Activated naive CD4-positive, alpha-beta T cell (primary cell): ENCODE data around the gene EFHC1.
"Not testable (repeated sequence)": the region's sequence is repeated elsewhere in the genome, so short reads cannot be mapped to it uniquely, and the experiment has no call there.

Experiments
- DNase-seq, 4 experiments: peaks; one replicate each; lab custom pipeline; 2025; lab: John Stamatoyannopoulos, UW

The EFHC1 gene

DNA sequence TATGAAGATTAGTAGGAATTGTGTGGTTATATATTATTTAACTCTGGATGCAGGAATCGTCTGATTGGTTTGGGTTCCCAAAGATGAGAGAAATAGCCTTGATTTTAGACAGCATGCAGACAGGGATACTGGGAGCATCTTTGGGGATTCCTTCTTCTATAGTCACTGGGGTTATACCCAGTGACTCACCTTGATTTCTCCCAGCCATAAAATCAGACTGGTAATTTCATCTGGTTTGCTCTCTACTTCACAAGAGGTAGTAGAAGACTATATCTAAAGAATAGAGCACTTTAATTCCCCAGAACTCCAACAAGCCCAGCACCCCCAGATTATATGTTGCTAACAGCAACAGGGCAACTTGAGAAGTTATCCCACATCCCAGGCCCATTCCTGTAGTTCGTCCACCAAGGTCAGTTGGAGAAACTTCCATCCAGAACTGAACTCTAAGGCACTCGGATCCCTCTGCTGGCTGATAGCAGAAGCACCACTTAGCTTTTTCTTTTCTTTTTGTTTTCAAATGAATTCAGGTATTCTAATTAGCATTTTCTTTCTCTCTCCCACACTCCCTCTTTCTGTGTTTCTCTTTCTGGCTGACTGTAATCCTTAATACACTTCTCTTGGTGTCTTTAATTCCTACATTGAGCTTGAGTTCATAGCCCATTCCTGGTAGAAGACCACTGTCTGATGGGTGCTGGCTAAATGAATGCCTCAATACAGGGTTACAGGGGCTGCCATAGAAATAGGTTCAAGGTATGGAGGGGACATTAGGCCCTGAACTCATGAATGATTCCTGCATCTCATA is 20.4 kb upstream of the EFHC1 start:
- DNase-seq, result no peak

DNA sequence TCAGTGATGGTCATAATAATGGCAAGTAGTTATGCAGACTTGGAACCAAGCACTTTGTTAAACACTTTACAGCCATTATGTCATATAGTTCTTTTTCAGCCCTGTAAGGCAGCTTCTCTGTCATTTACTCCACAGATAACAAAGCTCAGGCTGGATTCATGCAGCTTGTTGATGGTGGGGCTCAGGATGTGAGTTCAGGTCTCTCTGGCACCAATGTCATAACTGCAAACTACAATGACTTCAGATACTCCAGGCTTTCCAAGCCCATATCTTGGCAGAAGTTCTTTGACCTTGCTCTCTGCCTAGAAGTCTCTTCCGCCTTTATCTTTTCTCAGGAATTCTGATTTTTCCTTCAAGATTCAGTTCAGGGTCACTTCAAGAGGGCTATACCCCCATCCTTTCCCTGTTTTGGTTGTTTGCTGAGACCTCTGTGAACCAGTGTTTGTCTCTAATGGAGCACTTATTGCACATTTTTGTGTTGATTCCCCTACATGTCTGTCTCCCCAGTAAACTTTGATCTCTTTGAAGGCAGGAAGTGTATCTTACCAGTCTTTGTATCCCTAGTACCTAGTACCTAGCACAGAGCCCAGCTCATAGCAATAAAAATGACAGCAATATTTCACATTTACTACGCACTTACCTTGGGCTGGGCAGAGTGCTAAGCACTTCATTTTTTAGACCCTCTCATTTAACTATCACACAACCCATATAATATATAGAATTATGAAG is 19.7 kb upstream of the EFHC1 start:
- no peak for DNase-seq

DNA sequence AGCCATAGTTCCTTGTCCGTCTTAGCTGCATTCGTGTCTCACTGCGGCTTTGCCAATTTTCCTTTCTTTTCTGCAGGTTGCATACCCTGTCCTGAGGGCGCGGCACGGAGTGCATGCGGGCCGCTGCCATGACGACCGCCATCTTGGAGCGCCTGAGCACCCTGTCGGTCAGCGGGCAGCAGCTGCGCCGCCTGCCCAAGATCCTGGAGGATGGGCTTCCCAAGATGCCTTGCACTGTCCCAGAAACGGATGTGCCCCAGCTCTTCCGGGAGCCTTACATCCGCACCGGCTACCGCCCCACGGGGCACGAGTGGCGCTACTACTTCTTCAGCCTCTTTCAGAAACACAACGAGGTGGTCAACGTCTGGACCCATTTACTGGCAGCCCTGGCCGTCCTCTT is 17.1 kb upstream of the EFHC1 start:
- DNase-seq, result no peak

GRCh38 chr6:52403627-52404026 is 16.5 kb upstream of the EFHC1 start:
- no peak for DNase-seq

- no peak for DNase-seq
Observed at GRCh38 chr6:52405243-52405642, 14.9 kb upstream of the EFHC1 start.

GRCh38 chr6:52407467-52407866 is 12.7 kb upstream of the EFHC1 start:
- DNase-seq, result no peak

- no peak for DNase-seq
Observed at GRCh38 chr6:52409499-52409898, 10.6 kb upstream of the EFHC1 start.

DNA sequence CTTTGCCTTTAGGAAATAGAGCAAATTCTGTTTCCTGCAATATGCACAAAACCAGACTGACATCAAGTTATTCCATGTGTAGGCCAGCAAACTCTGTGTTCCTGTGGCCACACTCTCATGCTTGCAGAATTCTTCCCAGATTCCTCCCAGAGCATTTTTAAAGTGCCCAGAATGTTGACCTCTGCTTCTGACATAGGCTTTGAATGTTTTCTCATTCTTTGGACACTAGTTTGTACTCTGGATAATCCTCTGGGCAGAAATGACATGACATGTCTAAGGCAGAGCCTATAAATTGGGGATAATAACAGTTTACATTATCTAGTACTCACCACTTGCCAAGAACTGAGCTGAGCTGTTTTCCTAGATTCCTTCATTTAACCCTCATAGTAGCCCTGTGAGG is 9.2 kb upstream of the EFHC1 start:
- DNase-seq, result no peak

- DNase-seq, result no peak
Observed at GRCh38 chr6:52411911-52412310, 8.2 kb upstream of the EFHC1 start.

DNA sequence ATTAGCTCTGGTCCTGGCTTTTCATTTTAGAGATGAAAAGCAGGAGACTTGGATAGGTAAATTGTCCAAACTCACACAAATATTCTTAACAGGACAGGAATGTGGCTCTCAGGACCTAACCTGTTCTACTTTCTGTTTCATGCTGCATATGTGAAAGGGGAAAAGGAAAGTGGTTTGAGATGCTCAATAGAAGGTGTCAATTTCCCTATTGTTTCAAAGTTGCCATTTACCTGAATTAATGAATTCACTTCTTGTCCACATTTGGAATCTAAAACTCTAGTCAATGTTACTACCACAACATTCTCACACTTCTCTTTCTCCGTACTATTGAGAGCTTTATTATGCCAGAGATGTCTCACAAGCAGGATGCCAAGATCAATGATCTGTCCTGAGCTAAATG is 4.8 kb upstream of the EFHC1 start:
- DNase-seq, result no peak

- no peak for DNase-seq
Observed at GRCh38 chr6:52415917-52416628, 4.1 kb upstream of the EFHC1 start.

GRCh38 chr6:52416629-52417151 is 3.5 kb upstream of the EFHC1 start:
- DNase-seq, result no peak

GRCh38 chr6:52417675-52418111 is 2.4 kb upstream of the EFHC1 start:
- DNase-seq, result no peak

- no peak for DNase-seq
Observed at GRCh38 chr6:52418606-52419005, 1.5 kb upstream of the EFHC1 start.

GRCh38 chr6:52420668-52421358 is 671 bp downstream of the EFHC1 start:
- no peak for DNase-seq

GRCh38 chr6:52422156-52422555 is 2.0 kb downstream of the EFHC1 start:
- no peak for DNase-seq

DNA sequence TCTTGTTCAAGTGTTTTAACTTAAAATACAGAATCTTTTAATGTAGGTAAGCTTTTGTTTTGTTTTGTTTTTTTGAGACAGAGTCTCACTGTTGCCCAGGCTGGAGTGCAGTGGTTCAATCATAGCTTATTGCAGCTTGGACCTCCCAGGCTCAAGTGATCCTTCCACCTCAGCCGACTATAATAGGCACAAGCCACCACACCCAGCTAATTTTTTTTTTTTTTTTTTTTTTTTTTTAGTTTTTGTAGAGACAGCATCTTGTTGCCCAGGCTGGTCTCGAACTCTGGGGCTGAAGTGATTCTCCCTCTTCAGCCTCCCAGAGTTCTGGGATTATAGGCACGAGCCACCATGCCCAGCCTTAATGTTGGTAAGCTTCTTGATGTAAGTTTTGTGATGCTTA is 3.3 kb downstream of the EFHC1 start:
- DNase-seq, result no peak

DNA sequence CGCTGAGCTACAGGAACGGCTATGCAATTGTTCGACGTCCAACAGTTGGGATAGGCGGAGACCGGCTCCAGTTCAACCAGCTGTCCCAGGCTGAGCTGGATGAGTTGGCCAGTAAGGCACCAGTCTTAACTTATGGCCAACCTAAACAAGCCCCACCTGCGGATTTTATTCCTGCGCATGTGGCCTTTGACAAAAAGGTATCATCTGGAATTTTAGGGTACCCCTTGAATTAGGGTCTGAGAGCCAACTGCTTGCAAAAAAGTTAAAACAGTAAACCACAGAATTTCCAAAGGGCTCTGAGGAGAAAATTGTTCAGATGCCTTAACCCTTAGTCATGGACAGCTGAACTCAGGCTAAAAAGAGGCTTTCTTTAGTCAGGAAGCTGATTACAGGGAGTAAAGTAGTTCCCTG is 3.8 kb downstream of the EFHC1 start:
- DNase-seq, result no peak

GRCh38 chr6:52424513-52424912 is 4.4 kb downstream of the EFHC1 start:
- no peak for DNase-seq

DNA sequence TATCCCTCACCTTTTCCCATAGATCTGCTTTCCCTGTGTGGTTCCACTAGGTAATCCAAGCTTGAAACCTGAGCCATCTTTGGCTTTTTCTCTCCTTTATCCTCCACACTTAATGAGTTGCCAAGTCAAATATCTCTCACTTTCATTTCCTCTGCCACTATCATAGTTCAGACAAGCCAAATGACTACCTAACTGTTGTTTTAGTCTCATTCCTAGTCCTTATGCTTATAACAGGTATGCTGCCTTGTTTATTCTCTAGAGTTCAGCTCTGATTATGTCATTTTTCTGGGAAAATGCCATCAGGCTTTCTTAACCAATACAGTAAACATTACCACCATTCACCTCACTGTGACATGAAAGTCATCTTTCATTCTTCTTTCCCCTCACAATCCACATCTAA is 6.5 kb downstream of the EFHC1 start:
- DNase-seq, result no peak

GRCh38 chr6:52433294-52433693 is 13.2 kb downstream of the EFHC1 start:
- not testable (repeated sequence) for DNase-seq

DNA sequence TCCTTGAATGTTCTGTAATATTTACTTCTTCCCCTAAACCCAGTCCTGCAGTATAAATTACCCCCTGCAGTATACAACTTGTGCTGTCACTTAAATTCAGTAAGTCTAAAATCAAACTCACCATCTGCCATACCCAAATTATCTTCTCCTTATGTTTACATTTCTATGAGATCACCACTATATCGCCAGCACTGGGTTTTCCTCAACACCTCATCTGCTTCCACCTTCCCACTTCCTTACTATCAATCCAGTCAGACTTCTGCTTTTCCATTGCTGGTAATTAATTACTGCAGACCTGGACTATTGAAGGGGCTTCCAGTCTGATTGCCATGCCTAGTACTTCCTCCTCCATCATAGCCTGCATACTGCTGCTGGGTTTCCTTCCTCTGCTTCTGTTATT is 15.2 kb downstream of the EFHC1 start:
- DNase-seq, result no peak
